ENCODE measurements around the gene MCM8.
A peak's percentile ranks its signal among the peaks of the same experiment; 100 is the strongest.

MCM8 gene

GRCh38 chr20:5931411-5931810, 19.0 kb upstream of the MCM8 start:
- no peaks in the 10 kb centered on the region for H3K36me3 Mint-ChIP-seq (ENCODE audit: low read depth)
- peaks cover 18% of the 10 kb centered on the region for H3K4me1 Mint-ChIP-seq (ENCODE audit: low read depth)
- H3K27ac Mint-ChIP-seq, result no peak overlapping the region
- no peaks in the 10 kb centered on the region for H3K9me3 Mint-ChIP-seq
- no peak overlapping the region for H3K4me3 Mint-ChIP-seq
- H3K27me3 Mint-ChIP-seq, result peaks cover 14% of the 10 kb centered on the region

- Mint-ChIP-seq H3K27ac (no peak overlapping the region), H3K4me3 (no peak overlapping the region), H3K27me3 (peaks cover 5% of the 10 kb centered on the region), H3K9me3 (no peaks in the 10 kb centered on the region), H3K4me1 (ENCODE audit: low read depth) (peaks cover 18% of the 10 kb centered on the region), H3K36me3 (ENCODE audit: low read depth) (peaks cover 2% of the 10 kb centered on the region)
Measured at GRCh38 chr20:5932796-5933195, 17.7 kb upstream of the MCM8 start.

GRCh38 chr20:5933802-5934436, 16.5 kb upstream of the MCM8 start:
- Mint-ChIP-seq H3K4me3 (no peak overlapping the region), H3K9me3 (no peaks in the 10 kb centered on the region), H3K4me1 (ENCODE audit: low read depth) (peaks cover 18% of the 10 kb centered on the region), H3K27me3 (no peaks in the 10 kb centered on the region), H3K36me3 (ENCODE audit: low read depth) (peaks cover 6% of the 10 kb centered on the region), H3K27ac (no peak overlapping the region)

- H3K4me1 Mint-ChIP-seq (ENCODE audit: low read depth), result peaks cover 18% of the 10 kb centered on the region
- H3K4me3 Mint-ChIP-seq, result no peak overlapping the region
- H3K27me3 Mint-ChIP-seq, result no peaks in the 10 kb centered on the region
- no peak overlapping the region for H3K27ac Mint-ChIP-seq
- H3K36me3 Mint-ChIP-seq (ENCODE audit: low read depth), result peaks cover 18% of the 10 kb centered on the region
- no peaks in the 10 kb centered on the region for H3K9me3 Mint-ChIP-seq
Measured at GRCh38 chr20:5935384-5935783, 15.1 kb upstream of the MCM8 start.

- no peaks in the 10 kb centered on the region for H3K9me3 Mint-ChIP-seq
- H3K27me3 Mint-ChIP-seq, result no peaks in the 10 kb centered on the region
- H3K4me1 Mint-ChIP-seq (ENCODE audit: low read depth), result peaks cover 18% of the 10 kb centered on the region
- H3K4me3 Mint-ChIP-seq, result no peak overlapping the region
- H3K36me3 Mint-ChIP-seq (ENCODE audit: low read depth), result peaks cover 26% of the 10 kb centered on the region
- no peak overlapping the region for H3K27ac Mint-ChIP-seq
Measured at GRCh38 chr20:5936238-5936637, 14.2 kb upstream of the MCM8 start.

- H3K4me3 Mint-ChIP-seq, result no peak overlapping the region
- peaks cover 50% of the 10 kb centered on the region for H3K36me3 Mint-ChIP-seq (ENCODE audit: low read depth)
- peak overlapping the region; percentile 57 for H3K27ac Mint-ChIP-seq
- H3K9me3 Mint-ChIP-seq, result no peaks in the 10 kb centered on the region
- H3K27me3 Mint-ChIP-seq, result no peaks in the 10 kb centered on the region
- peaks cover 18% of the 10 kb centered on the region for H3K4me1 Mint-ChIP-seq (ENCODE audit: low read depth)
Measured at GRCh38 chr20:5938456-5939029, 11.9 kb upstream of the MCM8 start.

- Mint-ChIP-seq H3K36me3 (ENCODE audit: low read depth) (peaks cover 86% of the 10 kb centered on the region), H3K4me3 (no peak overlapping the region), H3K4me1 (ENCODE audit: low read depth) (peaks cover 57% of the 10 kb centered on the region), H3K27ac (peak overlapping the region; percentile 11), H3K9me3 (no peaks in the 10 kb centered on the region), H3K27me3 (peaks cover 3% of the 10 kb centered on the region)
Measured at GRCh38 chr20:5945963-5946362, 4.5 kb upstream of the MCM8 start.

GRCh38 chr20:5947276-5947675, 3.2 kb upstream of the MCM8 start:
- Mint-ChIP-seq H3K4me1 (ENCODE audit: low read depth) (peaks cover 68% of the 10 kb centered on the region), H3K4me3 (peak overlapping the region; percentile 99), H3K36me3 (ENCODE audit: low read depth) (peaks cover 79% of the 10 kb centered on the region), H3K9me3 (no peaks in the 10 kb centered on the region), H3K27ac (peak overlapping the region; percentile 87), H3K27me3 (peaks cover 3% of the 10 kb centered on the region)

- Mint-ChIP-seq H3K36me3 (ENCODE audit: low read depth) (peaks cover 75% of the 10 kb centered on the region), H3K27me3 (peaks cover 3% of the 10 kb centered on the region), H3K4me1 (ENCODE audit: low read depth) (peaks cover 72% of the 10 kb centered on the region), H3K9me3 (no peaks in the 10 kb centered on the region), H3K27ac (peak overlapping the region; percentile 99), H3K4me3 (peak overlapping the region; percentile 99)
Measured at GRCh38 chr20:5949943-5950270, 545 bp upstream of the MCM8 start.

GRCh38 chr20:5967469-5967868, 17.0 kb downstream of the MCM8 start:
- Mint-ChIP-seq H3K4me3 (no peak overlapping the region), H3K4me1 (ENCODE audit: low read depth) (no peaks in the 10 kb centered on the region), H3K9me3 (no peaks in the 10 kb centered on the region), H3K27ac (no peak overlapping the region), H3K36me3 (ENCODE audit: low read depth) (peaks cover 77% of the 10 kb centered on the region), H3K27me3 (no peaks in the 10 kb centered on the region)

GRCh38 chr20:5968462-5968861, 18.0 kb downstream of the MCM8 start:
- Mint-ChIP-seq H3K4me3 (no peak overlapping the region), H3K36me3 (ENCODE audit: low read depth) (peaks cover 79% of the 10 kb centered on the region)

GRCh38 chr20:5969348-5969935, 19.0 kb downstream of the MCM8 start:
- H3K4me1 Mint-ChIP-seq (ENCODE audit: low read depth), result no peaks in the 10 kb centered on the region
- H3K27ac Mint-ChIP-seq, result no peak overlapping the region
- no peak overlapping the region for H3K4me3 Mint-ChIP-seq
- peaks cover 75% of the 10 kb centered on the region for H3K36me3 Mint-ChIP-seq (ENCODE audit: low read depth)
- no peaks in the 10 kb centered on the region for H3K9me3 Mint-ChIP-seq
- H3K27me3 Mint-ChIP-seq, result no peaks in the 10 kb centered on the region

More at GRCh38 chr20:5968462-5968861, 18.0 kb downstream of the MCM8 start:
- no peaks in the 10 kb centered on the region for H3K9me3 Mint-ChIP-seq
- no peaks in the 10 kb centered on the region for H3K27me3 Mint-ChIP-seq
- no peak overlapping the region for H3K27ac Mint-ChIP-seq
- H3K4me1 Mint-ChIP-seq (ENCODE audit: low read depth), result no peaks in the 10 kb centered on the region

- no peak overlapping the region for H3K27ac Mint-ChIP-seq
- peaks cover 76% of the 10 kb centered on the region for H3K36me3 Mint-ChIP-seq (ENCODE audit: low read depth)
Measured at GRCh38 chr20:5969940-5970339, 19.5 kb downstream of the MCM8 start.

GRCh38 chr20:5970381-5970780, 19.9 kb downstream of the MCM8 start:
- Mint-ChIP-seq H3K36me3 (ENCODE audit: low read depth) (peaks cover 76% of the 10 kb centered on the region), H3K27ac (no peak overlapping the region), H3K27me3 (no peaks in the 10 kb centered on the region), H3K4me3 (no peak overlapping the region), H3K9me3 (no peaks in the 10 kb centered on the region), H3K4me1 (ENCODE audit: low read depth) (no peaks in the 10 kb centered on the region)

More at GRCh38 chr20:5969940-5970339, 19.5 kb downstream of the MCM8 start:
- Mint-ChIP-seq H3K4me1 (ENCODE audit: low read depth) (no peaks in the 10 kb centered on the region), H3K4me3 (no peak overlapping the region), H3K9me3 (no peaks in the 10 kb centered on the region), H3K27me3 (no peaks in the 10 kb centered on the region)

- Mint-ChIP-seq H3K36me3 (ENCODE audit: low read depth) (peaks cover 69% of the 10 kb centered on the region), H3K4me3 (no peak overlapping the region), H3K27me3 (no peaks in the 10 kb centered on the region), H3K9me3 (no peaks in the 10 kb centered on the region), H3K4me1 (ENCODE audit: low read depth) (no peaks in the 10 kb centered on the region), H3K27ac (no peak overlapping the region)
Measured at GRCh38 chr20:5971203-5971602, 20.8 kb downstream of the MCM8 start.

GRCh38 chr20:5973172-5973571, 22.7 kb downstream of the MCM8 start:
- Mint-ChIP-seq H3K36me3 (ENCODE audit: low read depth) (peaks cover 71% of the 10 kb centered on the region), H3K27ac (no peak overlapping the region), H3K4me3 (no peak overlapping the region), H3K27me3 (no peaks in the 10 kb centered on the region), H3K4me1 (ENCODE audit: low read depth) (no peaks in the 10 kb centered on the region), H3K9me3 (no peaks in the 10 kb centered on the region)

All from stimulated activated naive CD8-positive, alpha-beta T cell treated with anti-CD3 and anti-CD28 coated beads, Interleukin-15, Interleukin-2, amounts not matched to agents 100 ng/mL and 50 ng/mL, for 24 hours (primary cell).